Right cardiac atrium (tissue), 5 donors: ENCODE measurements around the gene LUC7L. TPM values are rescaled to one million over a fixed set of nuclear protein-coding genes. Genes with fewer than 3 reads are reported as not detected.
"Not testable (repeated sequence)": the region's sequence is repeated elsewhere in the genome, so short reads cannot be mapped to it uniquely, and the experiment has no call there.

Source experiments
- ATAC-seq, 2 donors: fragments of 200-7000 bp; cut with Tn5 transposase; one replicate each; pipeline versions ENCODE4 v1.8.0 to v1.9.1; 2020; ENCODE audit warnings: moderate library complexity in 2 of 2, mild to moderate bottlenecking in 1 of 2
- DNase-seq, 3 donors: peaks; one replicate each; pipeline ENCODE4 v3.0.0-alpha.2; 2020
- H3K27ac ChIP-seq: one replicate; pipeline ENCODE4 v1.5.1; 2013; ENCODE audit warnings: mild to moderate bottlenecking, low read length, control low read depth, moderate library complexity
- H3K27me3 ChIP-seq: one replicate; pipeline ENCODE4 v1.6.1; 2013; ENCODE audit not compliant: control insufficient read depth, insufficient read depth
- H3K4me1 ChIP-seq: one replicate; pipeline ENCODE4 v1.6.1; 2013; ENCODE audit warnings: low read length; ENCODE audit not compliant: control insufficient read depth, insufficient read depth
- H3K4me3 ChIP-seq: one replicate; pipeline ENCODE4 v1.5.1; 2013; ENCODE audit warnings: low read length, control low read depth
- H3K9me3 ChIP-seq: one replicate; pipeline ENCODE4 v1.6.1; 2013; ENCODE audit warnings: low read length; ENCODE audit not compliant: control insufficient read depth
- WGBS: extraction: QIAGEN DNeasy Blood & Tissue Kit; methylation state at CpG from one replicate; pipeline ENCODE4 v1.1.7; 2013; 5-methylcytosine and 5-hydroxymethylcytosine counted together
- intact Hi-C, 4 donors: fragments of 100-400 bp; cut with DNase I; formaldehyde crosslinking; loops; one replicate each; pipeline versions ENCODE4 v1.11.0 to v1.14.0; 2022 to 2023
- polyA plus RNA-seq: library from polyadenylated mRNA; stranded (reverse); fragments of 200-250 nt; gene quantifications from one replicate; pipeline ENCODE4 v1.2.3, GENCODE V29; 2013
- total RNA-seq, 4 donors: library from RNA; stranded (reverse); fragmentation: NEBNext Ultra II Directional; extraction: Animal tissue kit (Norgen Biotek cat#: 25700); gene quantifications; one replicate each; pipeline ENCODE4 v1.2.1, GENCODE V29; 2021
- donor health status: healthy with polysubstance abuse.
- donor health status: DM: no; HTN: yes; CAD: no.
- donor health status: DM: no; HTN: no; CAD: no.
- donor health status: DM: no; HTN: yes; CAD: no; lungs with severe emphysema.
- donor health status: DM: yes; HTN: yes; CAD: no.

The LUC7L gene
- total and polyA plus RNA-seq, 5 donors = 28.1 to 32.1 (median 30.9) TPM

DNA sequence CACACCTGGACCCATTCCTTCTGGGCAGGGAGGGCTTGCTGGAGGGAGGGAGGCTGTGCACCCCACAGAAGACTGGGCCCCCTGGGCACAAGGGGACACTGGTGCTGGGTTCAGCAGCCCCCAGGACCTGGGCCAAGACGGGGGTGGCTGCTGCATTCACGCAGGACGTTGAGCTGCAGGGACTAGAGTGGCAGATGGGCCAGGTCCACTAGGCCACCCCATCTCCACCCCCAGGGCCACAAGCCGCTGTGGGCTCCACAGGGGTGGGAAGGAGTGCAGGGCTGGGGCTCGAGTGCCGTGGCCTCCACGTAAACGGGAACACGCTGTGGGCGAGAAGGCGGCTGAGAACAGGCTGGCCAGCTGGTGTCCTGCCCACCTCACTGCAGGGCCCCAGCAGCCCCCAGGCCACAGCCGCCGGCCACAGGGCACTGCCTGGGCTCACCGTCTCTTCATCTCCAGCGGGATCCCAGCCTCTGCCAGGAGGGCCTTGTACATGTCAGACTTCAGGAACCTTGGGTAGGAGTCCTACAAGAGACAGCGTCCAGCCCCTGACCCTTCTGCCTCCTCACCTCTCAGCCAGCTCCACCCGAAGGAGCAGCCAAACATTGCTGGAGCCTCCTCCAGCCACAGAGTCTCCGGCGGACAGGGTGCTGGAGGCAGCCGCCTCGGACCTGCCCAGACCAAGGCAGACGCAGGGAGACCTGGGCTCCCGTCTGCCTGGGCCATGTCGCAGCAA, 40.0 kb upstream of the LUC7L start:
- 83% methylated on average over 24 of the region's 24 CpGs for WGBS
- intact Hi-C loops = no loop called here
- peak in 1 of 3 donors; percentile 40 for DNase-seq
- Histone ChIP-seq H3K9me3 (no peaks in the 10 kb centered on the region), H3K4me3 (no peak overlapping the region), H3K4me1 (no peaks in the 10 kb centered on the region), H3K27me3 (no peaks in the 10 kb centered on the region), H3K27ac (no peak overlapping the region)
- ATAC-seq = no peak

DNA sequence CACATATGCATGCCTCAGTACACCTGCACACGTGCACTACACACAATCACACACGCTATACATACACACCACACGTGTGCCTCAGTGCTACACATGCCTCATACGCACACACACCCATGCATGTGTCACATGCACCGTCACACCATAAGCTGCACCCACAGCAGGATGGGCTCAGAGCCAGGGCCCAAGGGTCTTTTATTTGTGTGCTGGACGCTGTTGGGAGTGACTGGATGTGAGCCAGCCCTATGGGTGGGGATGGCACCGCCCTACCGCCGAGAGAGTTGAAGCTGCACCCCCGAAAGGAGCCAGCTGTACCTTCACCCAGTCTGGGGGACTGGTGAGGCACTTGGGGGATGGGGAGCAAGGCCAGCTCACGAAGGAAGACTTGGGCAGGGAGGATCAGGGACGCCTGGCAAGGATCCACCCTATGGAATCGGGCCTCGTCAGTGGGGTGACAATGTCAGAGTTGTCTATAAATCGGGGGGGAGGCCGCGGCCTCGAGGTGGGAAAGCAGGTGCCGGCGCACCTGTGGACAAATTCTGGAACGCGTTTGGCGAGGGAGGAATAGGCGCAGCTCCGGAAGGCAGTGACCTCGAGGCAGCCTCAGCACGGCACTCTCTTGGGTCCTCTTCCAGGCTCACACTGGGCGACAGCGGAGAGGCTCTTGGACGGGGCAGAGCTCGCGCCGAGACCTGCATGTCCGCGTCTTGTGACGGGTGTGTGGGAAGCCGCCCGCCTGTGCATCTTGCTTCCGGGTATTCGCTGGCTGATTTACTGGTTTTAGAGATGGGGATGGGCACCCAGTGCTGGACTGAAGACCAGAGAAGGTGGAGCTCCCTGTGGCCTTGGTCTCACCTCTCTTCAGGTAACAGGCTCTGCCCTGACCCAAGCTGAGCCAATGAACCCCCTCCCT, 39.1 kb upstream of the LUC7L start:
- intact Hi-C loops = no loop called here
- peak in 1 of 3 donors; percentile 49 for DNase-seq
- H3K4me3 ChIP-seq = no peak overlapping the region
- WGBS = 67% methylated on average over 40 of the region's 40 CpGs
- no peaks in the 10 kb centered on the region for H3K9me3 ChIP-seq
- no peaks in the 10 kb centered on the region for H3K27me3 ChIP-seq
- no peak for ATAC-seq
- H3K27ac ChIP-seq = no peak overlapping the region
- H3K4me1 ChIP-seq = no peaks in the 10 kb centered on the region

DNA sequence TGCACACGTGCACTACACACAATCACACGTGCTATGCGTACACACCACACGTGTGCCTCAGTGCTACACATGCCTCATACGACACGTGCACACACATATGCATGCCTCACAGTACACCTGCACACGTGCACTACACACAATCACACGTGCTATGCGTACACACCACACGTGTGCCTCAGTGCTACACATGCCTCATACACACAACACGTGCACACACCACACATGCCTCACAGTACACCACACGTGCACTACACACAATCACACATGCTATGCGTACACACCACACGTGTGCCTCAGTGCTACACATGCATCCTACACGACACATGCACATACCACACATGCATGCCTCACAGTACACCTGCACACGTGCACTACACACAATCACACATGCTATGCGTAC, 38.3 kb upstream of the LUC7L start:
- ATAC-seq, H3K4me1 ChIP-seq, H3K9me3 ChIP-seq, H3K4me3 ChIP-seq, H3K27me3 ChIP-seq, intact Hi-C loops, H3K27ac ChIP-seq: not testable (repeated sequence)
- 91% methylated on average over 17 of the region's 17 CpGs for WGBS
- peak in 1 of 3 donors; percentile 38 for DNase-seq

DNA sequence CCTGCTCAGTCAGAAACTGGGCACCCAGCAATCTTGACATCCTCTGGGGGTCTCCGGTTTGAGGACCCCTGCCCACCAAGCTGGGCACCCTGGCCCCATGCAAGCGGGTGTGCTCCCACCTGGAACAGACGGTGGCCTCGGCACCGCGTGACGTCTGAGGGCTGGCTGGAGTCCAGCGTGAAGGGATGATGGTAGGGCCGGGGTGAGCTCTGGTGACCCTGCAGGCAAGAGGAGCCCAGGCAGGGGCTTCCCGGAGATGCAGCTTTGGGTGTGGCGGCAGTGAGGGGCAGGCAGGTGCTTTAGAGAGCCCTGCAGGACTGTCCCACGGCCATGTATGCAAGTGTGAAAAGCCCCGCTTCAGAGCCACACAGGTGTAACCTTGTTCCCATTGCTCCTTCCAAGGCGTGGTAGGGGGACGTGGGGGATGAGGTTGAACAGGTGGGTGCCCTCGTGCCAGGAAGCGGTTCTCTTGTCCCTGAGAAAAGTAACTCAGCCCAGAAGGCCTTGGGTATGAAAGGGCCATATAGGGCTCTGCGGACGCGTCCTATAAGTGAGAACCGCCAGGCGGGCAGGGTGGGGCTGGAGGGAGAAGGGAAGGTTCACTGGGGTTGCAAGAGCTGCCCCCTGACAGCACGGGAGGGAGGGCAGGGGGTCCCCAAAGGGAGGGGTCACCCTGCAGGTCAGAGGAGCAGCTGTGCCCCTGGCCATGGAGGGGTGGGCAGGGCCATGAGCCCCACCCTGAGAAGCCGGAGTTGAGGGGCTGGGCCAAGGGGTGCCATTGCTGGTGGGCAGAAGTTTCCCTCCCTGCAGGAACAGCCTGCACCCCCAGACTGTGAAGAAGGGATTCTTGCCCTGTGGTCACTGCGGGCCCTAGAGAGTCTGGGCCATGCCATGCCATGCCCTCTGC, 37.3 kb upstream of the LUC7L start:
- Histone ChIP-seq H3K9me3 (no peaks in the 10 kb centered on the region), H3K27ac (no peak overlapping the region), H3K4me3 (no peak overlapping the region), H3K27me3 (no peaks in the 10 kb centered on the region), H3K4me1 (no peaks in the 10 kb centered on the region)
- DNase-seq (peak in 2 of 3 donors; percentile 54 to 57), ATAC-seq (peak in 1 of 2 donors; percentile 2)
- intact Hi-C loops = no loop called here
- WGBS = 66% methylated on average over 25 of the region's 25 CpGs

DNA sequence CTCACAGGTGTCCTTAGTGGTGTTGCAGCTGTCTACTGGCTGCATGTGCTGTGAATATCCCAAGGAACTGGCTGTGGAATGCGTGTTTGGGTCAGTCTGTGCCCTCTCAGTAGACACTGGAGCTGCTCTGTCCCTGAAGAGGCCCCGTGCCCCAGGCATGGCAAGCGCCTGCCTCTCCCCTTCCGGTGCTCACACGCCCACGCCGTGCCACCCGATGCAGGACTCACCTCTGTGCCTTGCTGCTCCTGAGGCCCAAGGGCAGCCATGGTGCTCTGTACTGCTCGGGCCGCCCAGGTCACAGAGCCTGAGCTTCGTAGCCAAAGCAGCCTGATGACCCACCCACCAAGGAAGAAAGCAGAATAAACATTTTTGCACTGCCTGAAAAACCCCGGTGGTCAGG, 36.5 kb upstream of the LUC7L start:
- 63% methylated on average over 12 of the region's 12 CpGs for WGBS
- H3K27me3 ChIP-seq = no peaks in the 10 kb centered on the region
- H3K4me3 ChIP-seq = no peak overlapping the region
- no peaks in the 10 kb centered on the region for H3K9me3 ChIP-seq
- intact Hi-C loops = no loop called here
- H3K27ac ChIP-seq = no peak overlapping the region
- peak in 2 of 3 donors; percentile 54 to 63 for DNase-seq
- ATAC-seq = peak; percentile 3 to 14
- no peaks in the 10 kb centered on the region for H3K4me1 ChIP-seq

DNA sequence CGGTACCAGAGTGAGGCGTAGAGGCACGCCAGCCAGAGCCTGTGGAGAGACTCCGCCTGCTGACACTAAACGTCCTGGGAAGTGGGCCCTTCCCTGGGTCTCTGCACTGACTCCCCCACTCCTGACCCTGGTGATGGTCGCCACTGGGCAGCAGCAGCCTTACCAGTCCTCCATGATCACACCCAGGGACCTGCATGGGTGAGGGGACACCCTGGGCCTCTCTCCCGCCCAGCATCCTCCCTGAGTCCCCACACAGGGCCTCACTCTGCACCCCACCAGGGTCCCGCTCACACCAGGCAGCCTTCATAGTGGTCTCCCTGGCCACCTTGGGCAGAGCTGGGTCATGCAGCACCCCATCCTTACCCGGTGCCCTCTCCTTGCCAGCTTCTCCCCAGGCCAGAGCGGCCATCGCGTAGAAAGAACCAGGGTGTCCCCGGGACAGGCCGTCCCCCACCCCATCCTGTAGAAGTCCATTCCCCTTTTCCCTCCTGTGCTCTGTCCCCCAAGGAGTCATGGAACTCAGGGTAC, 35.8 kb upstream of the LUC7L start:
- intact Hi-C loops = no loop called here
- WGBS = 89% methylated on average over 14 of the region's 14 CpGs
- ATAC-seq (no peak), DNase-seq (peak in 2 of 3 donors; percentile 33 to 45)
- Histone ChIP-seq H3K4me3 (no peak overlapping the region), H3K4me1 (no peaks in the 10 kb centered on the region), H3K27me3 (no peaks in the 10 kb centered on the region), H3K9me3 (no peaks in the 10 kb centered on the region), H3K27ac (no peak overlapping the region)

DNA sequence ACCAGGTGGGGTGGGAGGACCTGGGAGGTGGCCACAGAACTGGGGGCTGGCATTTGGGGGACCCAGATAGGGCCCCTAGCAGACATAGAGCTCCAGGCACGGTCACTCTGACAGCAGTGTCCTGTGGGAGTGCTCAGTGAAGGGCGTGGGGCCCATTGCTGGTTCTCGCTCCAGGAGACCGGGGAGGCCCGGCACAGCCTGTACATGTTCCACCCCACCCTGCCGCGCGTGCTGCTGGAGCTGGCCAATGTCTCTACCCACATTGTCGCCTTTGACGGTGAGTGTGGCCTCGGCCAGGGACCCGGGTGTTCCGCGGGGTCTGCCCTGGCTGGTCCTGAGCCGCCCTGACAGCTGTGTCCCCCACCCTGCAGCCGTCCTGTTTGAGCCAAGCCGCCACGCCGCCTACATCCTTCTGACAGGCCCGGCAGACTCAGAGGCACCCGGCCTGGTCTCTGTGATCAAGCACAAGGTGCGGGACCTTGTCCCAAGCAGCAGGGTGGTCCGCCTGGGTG, 35.2 kb upstream of the LUC7L start:
- WGBS = 90% methylated on average over 23 of the region's 23 CpGs
- Histone ChIP-seq H3K9me3 (no peaks in the 10 kb centered on the region), H3K4me3 (no peak overlapping the region), H3K27me3 (no peaks in the 10 kb centered on the region), H3K27ac (no peak overlapping the region), H3K4me1 (no peaks in the 10 kb centered on the region)
- ATAC-seq (no peak), DNase-seq (peak in 2 of 3 donors; percentile 46 to 55)
- intact Hi-C loops = no loop called here

DNA sequence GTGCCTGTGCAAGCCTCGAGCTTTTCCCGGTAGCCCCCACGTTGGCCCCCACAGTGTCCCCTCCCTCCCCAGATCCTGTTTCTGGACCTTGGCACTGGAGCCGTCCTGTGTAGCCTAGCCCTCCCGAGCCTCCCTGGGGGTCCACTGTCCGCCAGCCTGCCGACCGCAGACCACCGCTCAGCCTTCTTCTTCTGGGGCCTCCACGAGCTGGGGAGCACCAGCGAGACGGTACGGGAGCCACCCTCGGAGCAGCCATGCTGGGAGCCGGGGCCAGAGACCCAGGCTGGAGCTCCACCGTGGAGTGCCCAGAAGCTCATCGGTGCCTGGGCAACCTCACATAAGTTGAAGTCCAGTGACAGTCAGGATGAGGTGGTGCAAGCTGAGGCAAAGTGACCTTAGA, 34.7 kb upstream of the LUC7L start:
- Histone ChIP-seq H3K27ac (no peak overlapping the region), H3K27me3 (no peaks in the 10 kb centered on the region), H3K4me1 (no peaks in the 10 kb centered on the region), H3K4me3 (no peak overlapping the region), H3K9me3 (no peaks in the 10 kb centered on the region)
- DNase-seq (peak in 2 of 3 donors; percentile 26 to 49), ATAC-seq (no peak)
- 92% methylated on average over 17 of the region's 17 CpGs for WGBS
- intact Hi-C loops = no loop called here

DNA sequence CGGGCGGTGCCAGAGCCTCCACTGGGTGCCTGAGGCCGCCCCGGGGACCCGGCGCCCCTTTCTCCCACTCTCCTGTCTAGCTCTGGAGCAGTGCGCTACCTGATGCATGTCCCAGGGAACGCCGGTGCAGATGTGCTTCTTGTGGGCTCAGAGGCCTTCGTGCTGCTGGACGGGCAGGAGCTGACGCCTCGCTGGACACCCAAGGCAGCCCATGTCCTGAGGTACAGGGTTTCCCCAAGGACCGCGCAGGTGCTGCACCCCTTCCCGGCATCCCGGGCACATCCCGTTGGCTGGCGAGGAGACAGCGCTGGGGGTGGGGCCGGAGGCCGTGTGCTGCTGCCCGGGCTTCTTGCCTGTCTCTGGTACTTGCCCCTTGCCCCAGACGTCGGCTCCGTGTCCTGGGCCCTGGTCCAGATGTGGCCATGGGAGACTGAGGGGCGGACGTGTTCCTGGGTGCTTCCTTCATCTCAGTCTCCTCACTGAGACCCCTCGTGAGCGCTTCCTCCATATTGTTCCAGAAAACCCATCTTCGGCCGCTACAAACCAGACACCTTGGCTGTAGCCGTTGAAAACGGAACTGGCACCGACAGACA, 34.0 kb upstream of the LUC7L start:
- H3K27me3 ChIP-seq = no peaks in the 10 kb centered on the region
- 94% methylated on average over 35 of the region's 35 CpGs for WGBS
- no peak overlapping the region for H3K27ac ChIP-seq
- intact Hi-C loops = no loop called here
- no peak for ATAC-seq
- H3K4me3 ChIP-seq = no peak overlapping the region
- no peaks in the 10 kb centered on the region for H3K9me3 ChIP-seq
- no peaks in the 10 kb centered on the region for H3K4me1 ChIP-seq
- DNase-seq = peak in 2 of 3 donors; percentile 35 to 55

DNA sequence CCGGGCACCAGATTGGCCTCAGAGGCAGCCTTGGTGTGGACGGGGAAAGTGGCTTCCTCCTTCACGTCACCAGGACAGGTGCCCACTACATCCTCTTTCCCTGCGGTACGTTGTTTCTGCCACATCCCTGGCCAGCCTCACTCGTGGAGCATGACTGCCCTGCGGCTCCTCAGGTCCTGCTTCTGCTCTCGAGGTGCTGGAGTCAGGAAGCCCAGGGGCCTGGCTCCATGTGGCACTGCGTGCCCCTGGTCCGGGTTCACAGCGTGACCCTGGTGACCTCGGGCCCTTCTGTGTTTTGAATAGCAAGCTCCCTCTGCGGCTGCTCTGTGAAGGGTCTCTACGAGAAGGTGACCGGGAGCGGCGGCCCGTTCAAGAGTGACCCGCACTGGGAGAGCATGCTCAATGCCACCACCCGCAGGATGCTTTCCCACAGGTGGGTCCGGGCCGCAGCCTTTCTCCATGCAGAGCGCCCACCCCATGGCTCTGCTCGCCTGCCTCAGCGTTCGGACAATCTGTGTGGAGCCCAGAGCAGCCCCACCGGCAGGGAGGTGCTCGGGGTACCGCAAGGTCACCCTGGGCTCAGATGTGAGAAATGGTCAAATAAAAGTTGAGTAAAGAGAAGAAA, 33.0 kb upstream of the LUC7L start:
- Histone ChIP-seq H3K27me3 (no peaks in the 10 kb centered on the region), H3K4me3 (no peak overlapping the region), H3K9me3 (no peaks in the 10 kb centered on the region), H3K27ac (no peak overlapping the region), H3K4me1 (no peaks in the 10 kb centered on the region)
- no peak for ATAC-seq
- 92% methylated on average over 29 of the region's 29 CpGs for WGBS
- DNase-seq = peak in 2 of 3 donors; percentile 34 to 59
- intact Hi-C loops = no loop called here
